ENCODE measurements around the gene GPR61. TPM values are rescaled to one million over a fixed set of nuclear protein-coding genes. Genes with fewer than 3 reads are reported as not detected.
A peak's percentile ranks its signal among the peaks of the same experiment; 100 is the strongest.

GPR61 gene
- not detected for polyA plus RNA-seq (2013, experiment 1 of 2)
- not detected for polyA plus RNA-seq (2013, experiment 2 of 2)

- Histone ChIP-seq H2BK15ac (ENCODE audit: low read depth, poor library complexity, severe bottlenecking) (no peak within 1 kb of the TSS), H3K18ac (ENCODE audit: low read depth in 1 of 2, low read length in 2 of 2) (no peak within 1 kb of the TSS), H3K23ac (ENCODE audit: low read length in 2 of 2) (no peak within 1 kb of the TSS), H3K14ac (ENCODE audit: low read length in 2 of 2) (no peak within 1 kb of the TSS), H2BK5ac (ENCODE audit: low read depth, low read length, poor library complexity, severe bottlenecking) (no peak within 1 kb of the TSS), H4K8ac (ENCODE audit: low read length) (no peak within 1 kb of the TSS), H4K91ac (ENCODE audit: low read length) (no peak within 1 kb of the TSS), H3K79me1 (replicated peaks; ENCODE audit: low read length, poor library complexity, severe bottlenecking) (no peaks in the 10 kb centered on the region), H2AFZ (ENCODE audit: low read depth, low read length) (no peak within 1 kb of the TSS), H3K27me3 (ENCODE audit: control insufficient read depth in 1 of 2, insufficient read depth in 1 of 2, low read length in 2 of 2) (peaks cover 36 to 43% of the 10 kb centered on the region in 2 experiments), H3K4me1 (ENCODE audit: control insufficient read depth, insufficient read depth, low read depth, low read length) (peaks cover 2% of the 10 kb centered on the region), H3K27ac (ENCODE audit: low read length, poor library complexity, severe bottlenecking) (no peak within 1 kb of the TSS), H2BK12ac (ENCODE audit: low read length in 2 of 2) (no peak within 1 kb of the TSS), H3K4me2 (ENCODE audit: low read length, poor library complexity, severe bottlenecking) (no peak within 1 kb of the TSS), H2BK120ac (ENCODE audit: low read depth, low read length) (no peak within 1 kb of the TSS), H3K9me3 (ENCODE audit: control insufficient read depth, low read length) (no peaks in the 10 kb centered on the region), H3K36me3 (ENCODE audit: control insufficient read depth in 1 of 2, insufficient read depth in 2 of 2, low read depth in 1 of 2, low read length in 2 of 2) (no peaks in the 10 kb centered on the region), H3K9ac (ENCODE audit: low read length) (no peak within 1 kb of the TSS), H3K4ac (ENCODE audit: low read depth in 1 of 2, low read length in 2 of 2) (no peak within 1 kb of the TSS), H2AK5ac (ENCODE audit: low read length, severe bottlenecking) (no peak within 1 kb of the TSS), H3K4me3 (ENCODE audit: insufficient read depth in 1 of 2, low read depth in 1 of 2, low read length in 2 of 2) (no peak within 1 kb of the TSS)
- no peak for DNase-seq
- 45% methylated on average over 7 of the region's 7 CpGs for WGBS
These were observed at the start of gene GPR61 for GRCh38 chr1:109539676-109540075. Gene GPR61, plus strand, starts transcription at chr1:109539872. Its CDS starts 3,151 bp downstream, at chr1:109543023.

- H3K36me3 ChIP-seq (ENCODE audit: control insufficient read depth in 1 of 2, insufficient read depth in 2 of 2, low read depth in 1 of 2, low read length in 2 of 2): peaks cover 57 to 61% of the 10 kb centered on the region in 2 experiments
- H3K79me1 ChIP-seq (replicated peaks; ENCODE audit: low read length, poor library complexity, severe bottlenecking): peaks cover 13% of the 10 kb centered on the region
- H3K4me2 ChIP-seq (ENCODE audit: low read length, poor library complexity, severe bottlenecking): no peak overlapping the region
- no peak overlapping the region for H2BK15ac ChIP-seq (ENCODE audit: low read depth, poor library complexity, severe bottlenecking)
- H2BK5ac ChIP-seq (ENCODE audit: low read depth, low read length, poor library complexity, severe bottlenecking): no peak overlapping the region
- no peak overlapping the region for H3K4ac ChIP-seq (ENCODE audit: low read depth in 1 of 2, low read length in 2 of 2)
- peak overlapping the region; percentile 41 for H4K91ac ChIP-seq (ENCODE audit: low read length)
- no peak overlapping the region for H2AFZ ChIP-seq (ENCODE audit: low read depth, low read length)
- no peak overlapping the region for H3K14ac ChIP-seq (ENCODE audit: low read length in 2 of 2)
- H2AK5ac ChIP-seq (ENCODE audit: low read length, severe bottlenecking): no peak overlapping the region
- H3K9ac ChIP-seq (ENCODE audit: low read length): no peak overlapping the region
- H3K18ac ChIP-seq (ENCODE audit: low read depth in 1 of 2, low read length in 2 of 2): no peak overlapping the region
- 88% methylated on average over 9 of the region's 11 CpGs for WGBS
- H3K23ac ChIP-seq (ENCODE audit: low read length in 2 of 2): no peak overlapping the region
- H3K4me1 ChIP-seq (ENCODE audit: control insufficient read depth, insufficient read depth, low read depth, low read length): peaks cover 9% of the 10 kb centered on the region
- H3K27ac ChIP-seq (ENCODE audit: low read length, poor library complexity, severe bottlenecking): no peak overlapping the region
- peak; percentile 73 for DNase-seq
- no peaks in the 10 kb centered on the region for H3K27me3 ChIP-seq (ENCODE audit: control insufficient read depth in 1 of 2, insufficient read depth in 1 of 2, low read length in 2 of 2)
- no peaks in the 10 kb centered on the region for H3K9me3 ChIP-seq (ENCODE audit: control insufficient read depth, low read length)
- no peak overlapping the region for H2BK120ac ChIP-seq (ENCODE audit: low read depth, low read length)
- peak overlapping the region in 1 of 2 experiments; percentile 18 for H2BK12ac ChIP-seq (ENCODE audit: low read length in 2 of 2)
- H3K4me3 ChIP-seq (ENCODE audit: insufficient read depth in 1 of 2, low read depth in 1 of 2, low read length in 2 of 2): no peak overlapping the region
- no peak overlapping the region for H4K8ac ChIP-seq (ENCODE audit: low read length)
These were observed 49.4 kb upstream of the GPR61 start for GRCh38 chr1:109490029-109490933.

- Histone ChIP-seq H2BK12ac (ENCODE audit: low read length in 2 of 2) (no peak overlapping the region), H3K4me3 (ENCODE audit: insufficient read depth in 1 of 2, low read depth in 1 of 2, low read length in 2 of 2) (no peak overlapping the region), H3K4ac (ENCODE audit: low read depth in 1 of 2, low read length in 2 of 2) (peak overlapping the region; percentile 4 to 6), H3K27ac (ENCODE audit: low read length, poor library complexity, severe bottlenecking) (no peak overlapping the region), H3K9me3 (ENCODE audit: control insufficient read depth, low read length) (no peaks in the 10 kb centered on the region), H3K27me3 (ENCODE audit: control insufficient read depth in 1 of 2, insufficient read depth in 1 of 2, low read length in 2 of 2) (no peaks in the 10 kb centered on the region), H3K18ac (ENCODE audit: low read depth in 1 of 2, low read length in 2 of 2) (no peak overlapping the region), H2AK5ac (ENCODE audit: low read length, severe bottlenecking) (no peak overlapping the region), H2BK15ac (ENCODE audit: low read depth, poor library complexity, severe bottlenecking) (no peak overlapping the region), H2BK5ac (ENCODE audit: low read depth, low read length, poor library complexity, severe bottlenecking) (no peak overlapping the region), H2BK120ac (ENCODE audit: low read depth, low read length) (no peak overlapping the region), H4K8ac (ENCODE audit: low read length) (peak overlapping the region; percentile 48), H2AFZ (ENCODE audit: low read depth, low read length) (no peak overlapping the region), H3K23ac (ENCODE audit: low read length in 2 of 2) (no peak overlapping the region), H3K4me1 (ENCODE audit: control insufficient read depth, insufficient read depth, low read depth, low read length) (peaks cover 12% of the 10 kb centered on the region), H3K14ac (ENCODE audit: low read length in 2 of 2) (no peak overlapping the region), H3K4me2 (ENCODE audit: low read length, poor library complexity, severe bottlenecking) (no peak overlapping the region), H3K9ac (ENCODE audit: low read length) (no peak overlapping the region), H3K36me3 (ENCODE audit: control insufficient read depth in 1 of 2, insufficient read depth in 2 of 2, low read depth in 1 of 2, low read length in 2 of 2) (peaks cover 60 to 62% of the 10 kb centered on the region in 2 experiments), H3K79me1 (replicated peaks; ENCODE audit: low read length, poor library complexity, severe bottlenecking) (peaks cover 14% of the 10 kb centered on the region), H4K91ac (ENCODE audit: low read length) (peak overlapping the region; percentile 64)
- 96% methylated on average over 11 of the region's 11 CpGs for WGBS
- DNase-seq: no peak
These were observed 48.8 kb upstream of the GPR61 start for GRCh38 chr1:109490934-109491302.

GRCh38 chr1:109491372-109491771 is 48.3 kb upstream of the GPR61 start:
- no peak overlapping the region for H2BK12ac ChIP-seq (ENCODE audit: low read length in 2 of 2)
- H3K23ac ChIP-seq (ENCODE audit: low read length in 2 of 2): no peak overlapping the region
- WGBS: 96% methylated on average over 8 of the region's 8 CpGs
- H3K27ac ChIP-seq (ENCODE audit: low read length, poor library complexity, severe bottlenecking): no peak overlapping the region
- no peak overlapping the region for H3K18ac ChIP-seq (ENCODE audit: low read depth in 1 of 2, low read length in 2 of 2)
- H4K8ac ChIP-seq (ENCODE audit: low read length): no peak overlapping the region
- no peak overlapping the region for H4K91ac ChIP-seq (ENCODE audit: low read length)
- no peak overlapping the region for H3K4ac ChIP-seq (ENCODE audit: low read depth in 1 of 2, low read length in 2 of 2)
- H3K14ac ChIP-seq (ENCODE audit: low read length in 2 of 2): no peak overlapping the region
- H3K27me3 ChIP-seq (ENCODE audit: control insufficient read depth in 1 of 2, insufficient read depth in 1 of 2, low read length in 2 of 2): no peaks in the 10 kb centered on the region
- no peak overlapping the region for H2BK15ac ChIP-seq (ENCODE audit: low read depth, poor library complexity, severe bottlenecking)
- H2AK5ac ChIP-seq (ENCODE audit: low read length, severe bottlenecking): no peak overlapping the region
- no peak overlapping the region for H3K4me2 ChIP-seq (ENCODE audit: low read length, poor library complexity, severe bottlenecking)
- H3K9ac ChIP-seq (ENCODE audit: low read length): no peak overlapping the region
- peaks cover 13% of the 10 kb centered on the region for H3K4me1 ChIP-seq (ENCODE audit: control insufficient read depth, insufficient read depth, low read depth, low read length)
- H2BK120ac ChIP-seq (ENCODE audit: low read depth, low read length): no peak overlapping the region
- H3K4me3 ChIP-seq (ENCODE audit: insufficient read depth in 1 of 2, low read depth in 1 of 2, low read length in 2 of 2): no peak overlapping the region
- DNase-seq: no peak
- H3K9me3 ChIP-seq (ENCODE audit: control insufficient read depth, low read length): no peaks in the 10 kb centered on the region
- H2AFZ ChIP-seq (ENCODE audit: low read depth, low read length): no peak overlapping the region
- peaks cover 60% of the 10 kb centered on the region in 2 experiments for H3K36me3 ChIP-seq (ENCODE audit: control insufficient read depth in 1 of 2, insufficient read depth in 2 of 2, low read depth in 1 of 2, low read length in 2 of 2)
- no peak overlapping the region for H2BK5ac ChIP-seq (ENCODE audit: low read depth, low read length, poor library complexity, severe bottlenecking)
- peaks cover 16% of the 10 kb centered on the region for H3K79me1 ChIP-seq (replicated peaks; ENCODE audit: low read length, poor library complexity, severe bottlenecking)

Measured in mesenchymal stem cell (in vitro differentiated cells and primary cell).